H1 (cell line): Measurements from ENCODE around the gene OMP. TPM values are rescaled to one million over a fixed set of nuclear protein-coding genes. Genes with fewer than 3 reads are reported as not detected.

Experiments used
- CTCF ChIA-PET: fragments of 300-600 bp; sonication (Branson Sonifier 250); formaldehyde crosslinking; loops from one replicate; lab custom pipeline; 2021; ENCODE audit not compliant: partially characterized antibody; lab: Charles Lee
- POLR2A ChIA-PET: fragments of 300-600 bp; sonication (Branson Sonifier 250); formaldehyde crosslinking; loops from one replicate; lab custom pipeline; 2021; ENCODE audit warnings: inconsistent platforms; ENCODE audit not compliant: partially characterized antibody; lab: Charles Lee
- DNase-seq, 2 experiments: peaks; one replicate each; pipeline versions ENCODE4 v3.0.0 to v3.0.0-alpha.2; 2010 to 2022; ENCODE audit warnings: low spot score in 2 of 2, low read depth in 1 of 2, mixed read lengths in 1 of 2
- FAIRE-seq: peaks from 2 replicates; lab custom pipeline; 2011; peaks lifted over from hg19 to GRCh38; lab: Jason Lieb, UNC
- H2AFZ ChIP-seq: 2 replicates; pipeline ENCODE4 v1.8.1; 2012; ENCODE audit warnings: low read length, inconsistent platforms
- H2AK5ac ChIP-seq: 2 replicates; pipeline ENCODE4 v1.6.1; 2013; ENCODE audit warnings: low read depth, low read length
- H2BK120ac ChIP-seq: replicated peaks from 2 replicates; pipeline ENCODE3; 2013; ENCODE audit warnings: low read depth, low read length, inconsistent platforms
- H2BK12ac ChIP-seq: 2 replicates; pipeline ENCODE4 v1.6.1; 2013; ENCODE audit warnings: low read depth, low read length
- H2BK15ac ChIP-seq: 2 replicates; pipeline ENCODE4 v1.6.1; 2013; ENCODE audit warnings: low read length
- H2BK20ac ChIP-seq: 2 replicates; pipeline ENCODE4 v1.6.1; 2013; ENCODE audit warnings: low read length
- H2BK5ac ChIP-seq: 2 replicates; pipeline ENCODE4 v1.6.1; 2013; ENCODE audit warnings: low read depth, low read length
- H3K14ac ChIP-seq: 2 replicates; pipeline ENCODE4 v1.6.1; 2013; ENCODE audit warnings: inconsistent platforms; ENCODE audit not compliant: insufficient read length
- H3K18ac ChIP-seq: 2 replicates; pipeline ENCODE4 v1.6.1; 2013; ENCODE audit warnings: low read length; ENCODE audit errors: extremely low read depth
- H3K23ac ChIP-seq: 2 replicates; pipeline ENCODE4 v1.6.1; 2013; ENCODE audit warnings: inconsistent platforms; ENCODE audit not compliant: insufficient read length
- H3K23me2 ChIP-seq: 2 replicates; pipeline ENCODE4 v1.6.1; 2013; ENCODE audit warnings: low read depth, low read length
- H3K27ac ChIP-seq: 2 replicates; pipeline ENCODE4 v1.6.1; 2011; ENCODE audit warnings: low read depth, low read length, inconsistent platforms
- H3K27me3 ChIP-seq, 4 experiments: replicated peaks in 1 of 4; 1 replicate in 1 of 4; 2 replicates in 3 of 4; pipeline versions ENCODE4 v1.6.1 to v1.8.1; 2011 to 2013; ENCODE audit warnings: low read length in 3 of 4, mild to moderate bottlenecking in 3 of 4, inconsistent platforms in 2 of 4, mixed read lengths in 2 of 4, moderate library complexity in 1 of 4; ENCODE audit not compliant: control insufficient read depth in 3 of 4, insufficient read depth in 3 of 4; ENCODE audit errors: extremely low read depth in 1 of 4
- H3K36me3 ChIP-seq, 4 experiments: 2 replicates each; pipeline versions ENCODE4 v1.6.1 to v1.8.1; 2011 to 2013; ENCODE audit warnings: mild to moderate bottlenecking in 4 of 4, low read length in 3 of 4, moderate library complexity in 2 of 4, control low read depth in 1 of 4, inconsistent platforms in 1 of 4; ENCODE audit not compliant: insufficient read depth in 4 of 4, control insufficient read depth in 2 of 4
- H3K4ac ChIP-seq: replicated peaks from 2 replicates; pipeline ENCODE3; 2013; ENCODE audit warnings: low read length, low read depth, mixed read lengths, inconsistent platforms; ENCODE audit not compliant: insufficient read length
- H3K4me1 ChIP-seq, 4 experiments: replicated peaks in 1 of 4; 1 replicate in 1 of 4; 2 replicates in 3 of 4; pipeline versions ENCODE4 v1.6.1 to v1.8.1; 2011 to 2013; ENCODE audit warnings: low read length in 3 of 4, inconsistent platforms in 2 of 4, mixed read lengths in 1 of 4; ENCODE audit not compliant: insufficient read depth in 4 of 4, control insufficient read depth in 3 of 4
- H3K4me2 ChIP-seq, 2 experiments: 2 replicates each; pipeline versions ENCODE4 v1.6.1 to v1.8.1; 2011 to 2013; ENCODE audit warnings: low read depth in 2 of 2, low read length in 2 of 2, control low read depth in 1 of 2, inconsistent platforms in 1 of 2, mild to moderate bottlenecking in 1 of 2; ENCODE audit not compliant: insufficient read depth in 1 of 2
- H3K4me3 ChIP-seq, 4 experiments: fragments of 200-600, 300-600 bp in 1 of 4; sonication (generic), shearing (Covaris generic), sonication (Bioruptor Twin) in 1 of 4; 2 replicates each; pipeline versions ENCODE4 v1.5.1 to v1.8.1; 2011 to 2016; ENCODE audit warnings: low read length in 4 of 4, low read depth in 3 of 4, control low read depth in 2 of 4, inconsistent platforms in 2 of 4, mild to moderate bottlenecking in 2 of 4, mixed read lengths in 1 of 4, moderate library complexity in 1 of 4; ENCODE audit not compliant: insufficient read depth in 2 of 4; ENCODE audit errors: extremely low read depth in 1 of 4
- H3K56ac ChIP-seq: replicated peaks from 2 replicates; pipeline ENCODE3; 2013; ENCODE audit warnings: low read depth, mild to moderate bottlenecking, mixed read lengths, low read length, inconsistent platforms; ENCODE audit not compliant: insufficient read length
- H3K79me1 ChIP-seq: 2 replicates; pipeline ENCODE4 v1.6.1; 2013; ENCODE audit warnings: low read depth, low read length, control low read depth
- H3K79me2 ChIP-seq, 2 experiments: 2 replicates each; pipeline versions ENCODE4 v1.6.1 to v1.8.1; 2012 to 2013; ENCODE audit warnings: low read length in 2 of 2, mild to moderate bottlenecking in 2 of 2, inconsistent platforms in 1 of 2; ENCODE audit not compliant: insufficient read depth in 2 of 2, control insufficient read depth in 1 of 2
- H3K9ac ChIP-seq, 4 experiments: replicated peaks in 1 of 4; 1 replicate in 1 of 4; 2 replicates in 3 of 4; pipeline versions ENCODE4 v1.6.1 to v1.8.1; 2011 to 2013; ENCODE audit warnings: low read depth in 3 of 4, low read length in 3 of 4, control low read depth in 2 of 4, mild to moderate bottlenecking in 2 of 4, moderate library complexity in 2 of 4, inconsistent platforms in 1 of 4; ENCODE audit errors: extremely low read depth in 1 of 4
- H3K9me3 ChIP-seq, 2 experiments: 2 replicates each; pipeline versions ENCODE4 v1.6.1 to v1.8.1; 2012 to 2013; ENCODE audit warnings: mild to moderate bottlenecking in 2 of 2, moderate library complexity in 2 of 2, control low read depth in 1 of 2, inconsistent platforms in 1 of 2, low read depth in 1 of 2, low read length in 1 of 2, mixed read lengths in 1 of 2; ENCODE audit not compliant: insufficient read depth in 2 of 2
- H4K20me1 ChIP-seq, 2 experiments: replicated peaks in 1 of 2; 2 replicates each; pipeline versions ENCODE3 to v1.8.1; 2011 to 2013; ENCODE audit warnings: inconsistent platforms in 2 of 2, low read length in 2 of 2, mild to moderate bottlenecking in 1 of 2; ENCODE audit not compliant: insufficient read depth in 2 of 2, control insufficient read depth in 1 of 2
- H4K5ac ChIP-seq: 2 replicates; pipeline ENCODE4 v1.6.1; 2013; ENCODE audit warnings: low read length, low read depth, mixed read lengths, inconsistent platforms; ENCODE audit not compliant: insufficient read length
- H4K8ac ChIP-seq: 2 replicates; pipeline ENCODE4 v1.8.0; 2013; ENCODE audit warnings: mild to moderate bottlenecking, moderate library complexity, low read length, inconsistent platforms; ENCODE audit not compliant: insufficient read depth; ENCODE audit errors: extremely low read depth
- H4K91ac ChIP-seq: replicated peaks from 2 replicates; pipeline ENCODE3; 2013; ENCODE audit warnings: low read length, mixed read lengths, inconsistent platforms; ENCODE audit not compliant: insufficient read length
- ATF3 ChIP-seq: IDR thresholded peaks from 2 replicates; pipeline ENCODE4 v1.6.1; 2011; ENCODE audit warnings: low read depth, mild to moderate bottlenecking, low read length; ENCODE audit not compliant: insufficient read depth
- BACH1 ChIP-seq: IDR thresholded peaks from 2 replicates; pipeline ENCODE4 v1.6.1; 2012; ENCODE audit warnings: low read length, improper control_type of control experiment
- CTBP2 ChIP-seq: IDR thresholded peaks from 2 replicates; pipeline ENCODE4 v1.7.0; 2011; ENCODE audit warnings: borderline replicate concordance, mild to moderate bottlenecking, moderate library complexity, mixed read lengths, low read length; ENCODE audit not compliant: insufficient read depth, insufficient read length
- EGR1 ChIP-seq: IDR thresholded peaks from 2 replicates; pipeline ENCODE4 v1.6.1; 2011; ENCODE audit warnings: low read depth, low read length, borderline replicate concordance
- FOSL1 ChIP-seq: IDR thresholded peaks from 2 replicates; pipeline ENCODE4 v1.6.1; 2011; ENCODE audit warnings: mild to moderate bottlenecking, low read depth, low read length, moderate library complexity; ENCODE audit not compliant: insufficient read depth
- HDAC6 ChIP-seq: IDR thresholded peaks from one replicate; pipeline ENCODE4 v1.7.1; 2012; ENCODE audit warnings: low read depth, mild to moderate bottlenecking, inconsistent platforms, low read length, moderate library complexity
- JUN ChIP-seq: IDR thresholded peaks from 2 replicates; pipeline ENCODE4 v1.6.1; 2011; ENCODE audit warnings: low read depth, mild to moderate bottlenecking, improper control_type of control experiment, low read length
- JUND ChIP-seq: IDR thresholded peaks from 2 replicates; pipeline ENCODE4 v1.6.1; 2011; ENCODE audit warnings: mild to moderate bottlenecking, improper control_type of control experiment, low read length
- POLR2A ChIP-seq, 2 experiments: IDR thresholded peaks; 1 replicate in 1 of 2; 2 replicates in 1 of 2; pipeline ENCODE4 v1.6.1; 2011; ENCODE audit warnings: low read depth in 2 of 2, low read length in 2 of 2, mild to moderate bottlenecking in 2 of 2; ENCODE audit errors: control extremely low read depth in 1 of 2
- SIN3A ChIP-seq, 2 experiments: IDR thresholded peaks in 1 of 2; conservative IDR thresholded peaks in 1 of 2; 2 replicates each; pipeline ENCODE4 v1.6.1; 2011 to 2012; ENCODE audit warnings: low read length in 2 of 2, improper control_type of control experiment in 1 of 2, low read depth in 1 of 2, mild to moderate bottlenecking in 1 of 2
- SP2 ChIP-seq: IDR thresholded peaks from 2 replicates; pipeline ENCODE4 v1.6.1; 2012; ENCODE audit warnings: mild to moderate bottlenecking, low read length, inconsistent platforms
- WGBS, 2 experiments: shearing (Covaris generic) in 1 of 2; methylation state at CpG; one replicate each; pipeline versions ENCODE4 v1.1.6 to v1.1.7; 2013 to 2015; ENCODE audit warnings: low lambda C conversion rate in 2 of 2, mixed read lengths in 2 of 2, inconsistent platforms in 1 of 2, low coverage in 1 of 2, missing lambda C conversion rate in 1 of 2; ENCODE audit not compliant: insufficient replicate concordance in 2 of 2, insufficient coverage in 1 of 2, insufficient read length in 1 of 2; ENCODE audit errors: extremely low coverage in 1 of 2, missing lambda C conversion rate in 1 of 2; 5-methylcytosine and 5-hydroxymethylcytosine counted together
- polyA plus RNA-seq, 7 experiments: library from polyadenylated mRNA; depleted of rRNA in 3 of 7; stranded (reverse) in 5 of 7; unstranded in 2 of 7; fragments of >200 nt in 5 of 7; fragments of 200-250 nt in 2 of 7; gene quantifications; 1 replicate in 5 of 7; 2 replicates in 1 of 7; 4 replicates in 1 of 7; pipeline versions ENCODE4 v1.2.1 to v1.2.3, GENCODE V29; 2011 to 2013; ENCODE audit warnings: missing spikeins in 2 of 7, mixed read lengths in 2 of 7
- total RNA-seq: library from RNA; stranded (reverse); fragmentation: NEBNext Ultra II Directional; extraction: Animal tissue kit (Norgen Biotek cat#: 25700); gene quantifications from 2 replicates; pipeline ENCODE4 v1.2.1, GENCODE V29; 2021

OMP gene
- total and polyA plus RNA-seq, 2 of the 8 experiments (the other 6 are each of a cell fraction or from before 2014, with no cell fraction given), result not detected

- DNase-seq (peak in 1 of 2 experiments; percentile 89), FAIRE-seq (no peak)
- Histone ChIP-seq H3K79me2 (no peaks in the 10 kb centered on the region), H3K9ac (no peak overlapping the region), H4K8ac (0 out of 2 replicates have a peak overlapping the region, but pooled peaks have one; percentile 63), H3K9me3 (no peaks in the 10 kb centered on the region), H3K23me2 (0 out of 2 replicates have a peak, but pooled peaks cover 6% of the 10 kb centered on the region), H3K4me1 (peaks cover 4 to 15% (median 9%) of the 10 kb centered on the region in 4 experiments), H2BK15ac (peak overlapping the region; percentile 97; the same call in 1 of the 2 replicates), H3K4me3 (peak overlapping the region; percentile 5 to 59 (median 36); a peak in 7 of 8 replicates), H3K18ac (no peak overlapping the region; the same call in 1 of the 2 replicates), H3K36me3 (no peaks in the 10 kb centered on the region), H3K4ac (no peak overlapping the region), H3K27ac (no peak overlapping the region), H3K14ac (no peak overlapping the region), H4K5ac (peak overlapping the region; percentile 35), H2BK20ac (no peak overlapping the region; the same call in 1 of the 2 replicates), H3K27me3 (peaks cover 0 to 2% (median 0%) of the 10 kb centered on the region in 4 experiments; a peak in 1 of 7 replicates), H4K91ac (peak overlapping the region; percentile 45), H3K56ac (no peak overlapping the region), H4K20me1 (no peaks in the 10 kb centered on the region), H3K23ac (no peak overlapping the region), H2BK5ac (peak overlapping the region; percentile 1; the same call in 1 of the 2 replicates), H2BK120ac (peak overlapping the region; percentile 19), H3K79me1 (no peaks in the 10 kb centered on the region), H2AFZ (peak overlapping the region; percentile 93), H3K4me2 (peak overlapping the region; percentile 32 to 82), H2AK5ac (no peak overlapping the region), H2BK12ac (peak overlapping the region; percentile 1; the same call in 1 of the 2 replicates)
- POLR2A ChIA-PET, result interaction anchor here (0.8 to 2.7 kb wide), 6 partner anchors 17 to 62 kb away, joined by 3 to 8 read pairs (median 4); no protein-coding TSS in a partner anchor
- CTCF ChIA-PET, result interaction anchor here (0.6 to 13.9 kb wide), 52 partner anchors 9 to 492 kb away, joined by 3 to 248 read pairs (median 4); no protein-coding TSS in a partner anchor
- WGBS, 2 experiments, result 8% methylated on average over 27 of the region's 27 CpGs; no CpG with 5 or more reads in 1 of the 2 experiments
- TF ChIP-seq JUND (no peak), SP2 (no peak), BACH1 (no peak), HDAC6 (no peak), JUN (no peak), CTBP2 (no peak), POLR2A (IDR thresholded peaks at IDR 0.05; ENCODE audit: control extremely low read depth in 1 of 2, low read depth in 2 of 2, low read length in 2 of 2) (no peak), EGR1 (no peak), SIN3A (conservative IDR thresholded peaks at IDR 0.05 in 1 of 2, IDR thresholded peaks at IDR 0.05 in 1 of 2; ENCODE audit: low read depth in 1 of 2, low read length in 2 of 2) (peak in 1 of 2 experiments; percentile 76; a peak in 2 of 4 replicates), ATF3 (0 out of 2 replicates have a peak, but pooled peaks have one; percentile 12), FOSL1 (no peak)
Observed at GRCh38 chr11:77127235-77127911, 24.7 kb downstream of the OMP start.
